ENCODE results near the gene RPH3AL. TPM values are rescaled to one million over a fixed set of nuclear protein-coding genes. Genes with fewer than 3 reads are reported as not detected.
"Not testable (repeated sequence)": the region's sequence is repeated elsewhere in the genome, so short reads cannot be mapped to it uniquely, and the experiment has no call there.

RPH3AL gene
- total RNA-seq, 1 donor from 2014 or later, result 6.1 TPM

DNA sequence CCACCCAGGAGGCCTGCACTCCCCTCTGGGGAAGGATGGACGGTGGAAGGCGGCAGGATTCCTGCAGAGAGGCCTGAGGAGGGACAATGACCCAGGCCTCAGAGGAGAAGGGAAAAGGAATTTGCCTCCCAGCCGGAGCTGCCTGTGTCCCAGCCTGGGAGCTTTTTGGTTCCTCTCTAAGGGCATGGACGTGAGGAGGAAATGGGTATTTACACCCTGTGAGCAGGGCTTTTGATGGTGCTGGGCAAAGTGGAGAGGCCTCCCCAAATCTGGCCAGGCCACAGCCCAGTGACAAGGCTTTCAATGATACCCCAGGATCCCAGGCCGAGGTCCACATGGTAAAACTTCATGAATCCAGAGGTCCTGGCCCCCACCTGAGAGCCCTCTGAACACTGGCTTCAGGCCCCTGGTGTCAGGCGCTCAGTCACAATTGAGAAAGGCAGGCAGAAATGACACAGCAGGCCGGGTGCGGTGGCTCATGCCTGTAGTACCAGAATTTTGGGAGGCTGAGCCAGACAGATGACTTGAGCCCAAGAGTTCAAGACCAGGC, 115.1 kb downstream of the RPH3AL start:
- no peak for DNase-seq (ENCODE audit: low read depth)
- TF ChIP-seq, protein P1, sequence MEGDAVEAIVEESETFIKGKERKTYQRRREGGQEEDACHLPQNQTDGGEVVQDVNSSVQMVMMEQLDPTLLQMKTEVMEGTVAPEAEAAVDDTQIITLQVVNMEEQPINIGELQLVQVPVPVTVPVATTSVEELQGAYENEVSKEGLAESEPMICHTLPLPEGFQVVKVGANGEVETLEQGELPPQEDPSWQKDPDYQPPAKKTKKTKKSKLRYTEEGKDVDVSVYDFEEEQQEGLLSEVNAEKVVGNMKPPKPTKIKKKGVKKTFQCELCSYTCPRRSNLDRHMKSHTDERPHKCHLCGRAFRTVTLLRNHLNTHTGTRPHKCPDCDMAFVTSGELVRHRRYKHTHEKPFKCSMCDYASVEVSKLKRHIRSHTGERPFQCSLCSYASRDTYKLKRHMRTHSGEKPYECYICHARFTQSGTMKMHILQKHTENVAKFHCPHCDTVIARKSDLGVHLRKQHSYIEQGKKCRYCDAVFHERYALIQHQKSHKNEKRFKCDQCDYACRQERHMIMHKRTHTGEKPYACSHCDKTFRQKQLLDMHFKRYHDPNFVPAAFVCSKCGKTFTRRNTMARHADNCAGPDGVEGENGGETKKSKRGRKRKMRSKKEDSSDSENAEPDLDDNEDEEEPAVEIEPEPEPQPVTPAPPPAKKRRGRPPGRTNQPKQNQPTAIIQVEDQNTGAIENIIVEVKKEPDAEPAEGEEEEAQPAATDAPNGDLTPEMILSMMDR (IDR thresholded peaks at IDR 0.05; ENCODE audit: insufficient read depth, low read length, severe bottlenecking), result no peak
- H3K36me3 ChIP-seq (ENCODE audit: control insufficient read depth, insufficient read depth, low read length), result no peaks in the 10 kb centered on the region
- no peak for FAIRE-seq
- no peak overlapping the region for H3K4me3 ChIP-seq (ENCODE audit: low read depth, low read length)
- H3K27me3 ChIP-seq (ENCODE audit: control insufficient read depth, insufficient read depth, low read length), result no peaks in the 10 kb centered on the region

DNA sequence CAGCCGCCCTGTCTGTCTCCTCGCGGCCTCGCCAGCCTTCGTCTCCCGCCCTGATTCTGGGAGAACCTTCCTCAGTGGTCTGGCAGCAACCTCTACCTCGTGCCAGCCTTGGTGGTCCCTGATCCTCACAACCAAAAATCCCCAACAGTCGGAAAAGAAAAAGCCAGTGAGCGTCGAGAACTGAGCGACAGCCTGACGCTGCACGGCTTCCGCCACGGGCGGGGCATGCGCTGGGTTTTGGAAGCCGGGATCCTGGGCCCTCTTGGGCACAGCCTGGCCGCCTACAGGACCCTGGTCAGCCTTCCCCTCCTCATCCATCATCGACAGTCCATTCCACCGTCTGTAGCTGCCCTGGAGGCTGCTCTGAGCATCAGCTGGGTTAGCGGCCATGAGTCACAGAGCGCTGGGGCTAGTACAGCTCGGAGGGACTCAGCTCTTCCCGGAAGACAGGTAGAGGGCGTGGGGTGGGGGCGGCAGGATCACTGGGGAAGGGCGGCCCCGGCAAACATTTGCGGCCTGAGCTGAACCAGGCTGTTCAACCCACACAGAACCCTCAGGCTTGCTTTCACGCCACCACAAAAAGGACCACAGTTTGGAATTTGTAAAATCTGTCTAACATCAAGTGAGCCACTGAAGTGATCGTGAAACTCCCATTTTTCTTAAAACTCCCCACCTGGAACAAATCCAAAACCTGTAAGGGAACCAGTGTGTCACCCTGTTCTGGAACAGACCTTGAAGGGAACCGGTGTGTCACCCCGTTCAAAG, 115.8 kb downstream of the RPH3AL start:
- no peaks in the 10 kb centered on the region for H3K36me3 ChIP-seq (ENCODE audit: control insufficient read depth, insufficient read depth, low read length)
- TF ChIP-seq, protein P1 (IDR thresholded peaks at IDR 0.05; ENCODE audit: insufficient read depth, low read length, severe bottlenecking), result no peak
- no peak for FAIRE-seq
- DNase-seq (ENCODE audit: low read depth), result no peak
- no peaks in the 10 kb centered on the region for H3K27me3 ChIP-seq (ENCODE audit: control insufficient read depth, insufficient read depth, low read length)
- no peak overlapping the region for H3K4me3 ChIP-seq (ENCODE audit: low read depth, low read length)

DNA sequence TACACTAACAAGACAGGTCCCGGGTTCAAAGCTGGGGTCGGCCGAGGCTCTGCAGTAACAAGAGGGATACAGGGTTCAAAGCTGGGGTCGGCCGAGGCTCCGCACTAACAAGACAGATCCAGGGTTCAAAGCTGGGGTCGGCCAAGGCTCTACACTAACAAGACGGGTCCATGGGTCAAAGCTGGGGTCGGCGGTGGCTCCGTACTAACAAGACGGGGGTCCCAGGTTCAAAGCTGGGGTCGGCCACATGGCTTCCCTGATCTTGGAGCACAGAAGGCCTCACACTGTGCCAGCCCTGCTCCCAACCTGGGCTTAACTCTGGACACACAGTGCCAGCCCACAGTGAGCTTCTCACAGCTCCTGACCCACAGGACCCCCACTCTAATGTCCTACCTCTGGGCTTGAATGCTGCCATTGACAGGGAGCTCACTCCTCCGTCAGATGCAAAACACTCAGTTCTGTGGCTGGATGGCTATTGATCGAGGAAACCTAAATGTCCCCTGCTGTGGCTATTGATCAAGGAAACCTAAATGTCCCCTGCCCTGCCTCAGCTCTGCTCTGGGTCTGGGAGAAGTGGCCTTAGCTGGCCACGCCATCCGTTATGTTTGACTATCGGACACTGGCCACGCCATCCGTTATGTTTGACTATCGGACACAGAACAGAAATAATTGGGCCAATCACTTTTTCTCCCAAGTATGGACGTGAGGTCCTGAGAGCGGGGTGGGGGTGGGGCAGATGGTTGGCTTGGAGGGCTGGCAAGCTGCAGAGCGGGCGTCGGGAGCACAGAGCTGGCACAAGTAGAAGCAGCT, 116.6 kb downstream of the RPH3AL start:
- DNase-seq (ENCODE audit: low read depth) (no peak), FAIRE-seq (peak; percentile 7)
- Histone ChIP-seq H3K4me3 (ENCODE audit: low read depth, low read length) (no peak overlapping the region), H3K36me3 (ENCODE audit: control insufficient read depth, insufficient read depth, low read length) (no peaks in the 10 kb centered on the region), H3K27me3 (ENCODE audit: control insufficient read depth, insufficient read depth, low read length) (no peaks in the 10 kb centered on the region)
- TF ChIP-seq, protein P1 (IDR thresholded peaks at IDR 0.05; ENCODE audit: insufficient read depth, low read length, severe bottlenecking), result no peak

- not testable (repeated sequence) for DNase-seq (ENCODE audit: low read depth); H3K36me3 ChIP-seq (ENCODE audit: control insufficient read depth, insufficient read depth, low read length); H3K4me3 ChIP-seq (ENCODE audit: low read depth, low read length); FAIRE-seq; H3K27me3 ChIP-seq (ENCODE audit: control insufficient read depth, insufficient read depth, low read length)
Observed at GRCh38 chr17:234994-235830, 117.4 kb downstream of the RPH3AL start.

GRCh38 chr17:234163-234993, 118.2 kb downstream of the RPH3AL start:
- not testable (repeated sequence) for H3K36me3 ChIP-seq (ENCODE audit: control insufficient read depth, insufficient read depth, low read length); H3K27me3 ChIP-seq (ENCODE audit: control insufficient read depth, insufficient read depth, low read length); H3K4me3 ChIP-seq (ENCODE audit: low read depth, low read length); FAIRE-seq; DNase-seq (ENCODE audit: low read depth)

GRCh38 chr17:233473-233941, 119.1 kb downstream of the RPH3AL start:
- TF ChIP-seq, protein P1 (IDR thresholded peaks at IDR 0.05; ENCODE audit: insufficient read depth, low read length, severe bottlenecking), result no peak
- no peak overlapping the region for H3K4me3 ChIP-seq (ENCODE audit: low read depth, low read length)
- DNase-seq (ENCODE audit: low read depth) (no peak), FAIRE-seq (no peak)
- no peaks in the 10 kb centered on the region for H3K36me3 ChIP-seq (ENCODE audit: control insufficient read depth, insufficient read depth, low read length)
- no peaks in the 10 kb centered on the region for H3K27me3 ChIP-seq (ENCODE audit: control insufficient read depth, insufficient read depth, low read length)

Measured in bronchial epithelial cell (primary cell).